Rectal smooth muscle tissue (tissue), 1 donor: ENCODE measurements around the gene MYO6.
"Not testable (repeated sequence)": the region's sequence is repeated elsewhere in the genome, so short reads cannot be mapped to it uniquely, and the experiment has no call there.

Source experiments
- H3K27ac ChIP-seq: one replicate; pipeline ENCODE4 v1.7.0; 2013; ENCODE audit warnings: low read depth, low read length, inconsistent platforms
- H3K27me3 ChIP-seq: one replicate; pipeline ENCODE4 v1.7.0; 2013; ENCODE audit warnings: low read length; ENCODE audit not compliant: control insufficient read depth, insufficient read depth
- H3K36me3 ChIP-seq: one replicate; pipeline ENCODE4 v1.7.0; 2013; ENCODE audit warnings: low read length; ENCODE audit not compliant: control insufficient read depth, insufficient read depth
- H3K4me1 ChIP-seq: one replicate; pipeline ENCODE4 v1.7.0; 2013; ENCODE audit warnings: low read length; ENCODE audit not compliant: control insufficient read depth, insufficient read depth
- H3K4me3 ChIP-seq: one replicate; pipeline ENCODE4 v1.7.0; 2013; ENCODE audit warnings: low read length
- H3K9ac ChIP-seq: one replicate; pipeline ENCODE4 v1.7.0; 2013; ENCODE audit warnings: low read length

The MYO6 gene

DNA sequence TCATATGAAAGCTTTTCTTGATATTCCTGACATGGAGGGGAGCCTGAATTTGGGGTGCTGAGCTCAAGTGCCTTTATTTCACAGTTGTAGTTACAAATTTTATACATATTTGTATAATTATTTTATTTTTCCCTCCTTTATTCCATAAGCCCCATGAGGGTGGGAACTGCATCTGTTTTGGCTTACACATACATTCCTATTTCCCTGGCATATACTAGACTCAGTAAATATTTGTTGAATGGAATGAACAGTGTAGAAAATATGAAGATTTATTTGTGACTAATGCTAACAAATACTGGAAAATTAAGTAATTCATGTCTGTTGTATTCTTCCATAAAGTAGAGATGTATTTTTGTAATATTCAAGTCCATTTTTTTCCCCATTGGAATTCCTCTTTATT lies 127.1 kb downstream of the MYO6 start:
- no peaks in the 10 kb centered on the region for H3K36me3 ChIP-seq
- no peaks in the 10 kb centered on the region for H3K4me1 ChIP-seq

GRCh38 chr6:75880305-75880704 lies 131.3 kb downstream of the MYO6 start:
- Histone ChIP-seq H3K9ac (no peak overlapping the region), H3K4me3 (no peak overlapping the region), H3K4me1 (no peaks in the 10 kb centered on the region), H3K27me3 (no peaks in the 10 kb centered on the region), H3K36me3 (no peaks in the 10 kb centered on the region), H3K27ac (no peak overlapping the region)

More for the DNA sequence above, 127.1 kb downstream of the MYO6 start:
- no peak overlapping the region for H3K9ac ChIP-seq
- no peaks in the 10 kb centered on the region for H3K27me3 ChIP-seq
- H3K4me3 ChIP-seq = no peak overlapping the region
- H3K27ac ChIP-seq = no peak overlapping the region

- H3K27ac ChIP-seq = no peak overlapping the region
These were observed 133.7 kb downstream of the MYO6 start for GRCh38 chr6:75882734-75883133.

DNA sequence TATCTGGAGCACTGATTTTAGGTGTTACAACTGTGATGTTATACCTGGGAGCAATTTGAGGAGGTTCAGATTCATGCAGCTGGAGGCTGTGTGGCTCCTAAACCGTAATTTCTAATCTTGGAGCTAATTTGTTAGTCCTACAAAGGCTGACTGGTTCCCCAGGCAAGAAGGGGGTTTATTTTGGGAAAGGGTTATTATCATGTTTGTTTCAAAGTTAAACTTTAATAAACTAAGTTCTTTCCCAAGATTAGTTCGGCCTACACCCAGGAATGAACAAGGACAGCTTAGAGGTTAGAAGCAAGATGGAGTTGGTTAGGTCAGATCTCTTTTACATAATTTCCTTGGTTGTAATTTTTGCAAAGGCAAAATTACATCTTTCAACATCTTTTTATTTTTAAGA lies 135.8 kb downstream of the MYO6 start:
- no peak overlapping the region for H3K4me3 ChIP-seq
- no peaks in the 10 kb centered on the region for H3K27me3 ChIP-seq
- H3K9ac ChIP-seq = no peak overlapping the region
- H3K27ac ChIP-seq = no peak overlapping the region
- H3K4me1 ChIP-seq = no peaks in the 10 kb centered on the region
- no peaks in the 10 kb centered on the region for H3K36me3 ChIP-seq

More at GRCh38 chr6:75882734-75883133, 133.7 kb downstream of the MYO6 start:
- Histone ChIP-seq H3K4me3 (no peak overlapping the region), H3K4me1 (no peaks in the 10 kb centered on the region), H3K9ac (no peak overlapping the region), H3K27me3 (no peaks in the 10 kb centered on the region), H3K36me3 (no peaks in the 10 kb centered on the region)

GRCh38 chr6:75892384-75892783 lies 143.3 kb downstream of the MYO6 start:
- Histone ChIP-seq H3K9ac (no peak overlapping the region), H3K4me3 (no peak overlapping the region), H3K36me3 (no peaks in the 10 kb centered on the region), H3K4me1 (no peaks in the 10 kb centered on the region), H3K27ac (no peak overlapping the region), H3K27me3 (no peaks in the 10 kb centered on the region)

DNA sequence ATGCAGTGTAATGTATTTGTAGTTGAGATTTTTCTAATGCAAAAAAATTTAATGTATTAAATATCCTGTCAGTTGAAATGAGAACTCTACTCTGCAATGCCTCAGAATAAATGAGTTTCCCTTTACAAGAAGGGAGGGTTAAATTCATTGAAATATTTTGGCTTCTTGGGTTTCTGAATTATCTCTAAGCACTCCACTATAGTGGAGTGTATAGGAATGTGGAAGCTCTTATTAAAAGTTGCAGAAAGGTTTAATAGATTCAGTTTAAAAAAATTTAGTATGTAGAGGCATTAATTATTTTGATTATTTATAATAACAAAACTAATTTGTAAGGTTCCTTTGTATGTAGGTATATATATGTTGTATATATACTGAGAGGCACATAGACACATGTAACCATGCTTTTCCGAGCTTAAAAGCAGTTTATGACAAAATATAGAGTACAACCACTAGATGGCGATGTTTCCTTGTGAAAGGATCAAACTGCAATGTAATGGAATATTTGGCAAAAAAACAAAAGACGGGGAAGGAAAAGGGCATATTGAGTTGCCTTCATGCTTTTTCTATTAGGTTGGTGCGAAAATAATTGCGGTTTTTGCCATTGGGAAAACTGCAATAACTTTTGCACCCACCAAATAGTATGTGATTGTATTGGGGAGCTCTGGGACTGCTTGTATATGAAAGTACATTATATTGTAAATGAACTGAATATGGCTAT lies 144.2 kb downstream of the MYO6 start:
- Histone ChIP-seq H3K4me1 (no peaks in the 10 kb centered on the region), H3K27ac (no peak overlapping the region), H3K27me3 (no peaks in the 10 kb centered on the region), H3K4me3 (no peak overlapping the region), H3K36me3 (no peaks in the 10 kb centered on the region), H3K9ac (no peak overlapping the region)

GRCh38 chr6:75893776-75894152 lies 144.7 kb downstream of the MYO6 start:
- Histone ChIP-seq H3K4me3 (no peak overlapping the region), H3K4me1 (no peaks in the 10 kb centered on the region), H3K27me3 (no peaks in the 10 kb centered on the region), H3K9ac (no peak overlapping the region), H3K27ac (no peak overlapping the region), H3K36me3 (no peaks in the 10 kb centered on the region)

DNA sequence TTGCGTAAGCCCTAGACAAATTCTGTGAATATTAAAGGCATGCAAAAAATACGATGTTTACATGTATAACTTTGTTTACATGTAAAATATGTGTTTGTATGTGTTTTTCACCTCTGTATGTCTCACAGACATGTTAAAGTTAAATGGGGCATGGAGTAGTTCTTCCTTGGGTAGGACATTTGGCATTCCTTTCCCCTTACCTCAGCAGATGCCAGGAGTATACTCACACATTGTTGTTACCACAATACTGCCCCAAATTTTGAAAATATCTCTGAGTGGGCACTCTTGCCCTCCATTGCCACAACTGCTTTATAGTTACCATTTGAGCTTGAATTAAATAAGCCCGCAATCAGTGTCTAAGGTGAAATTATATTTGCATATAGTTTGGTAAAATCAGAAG lies 147.5 kb downstream of the MYO6 start:
- Histone ChIP-seq H3K36me3 (no peaks in the 10 kb centered on the region), H3K27ac (no peak overlapping the region), H3K4me3 (no peak overlapping the region), H3K4me1 (no peaks in the 10 kb centered on the region), H3K27me3 (no peaks in the 10 kb centered on the region), H3K9ac (no peak overlapping the region)

- not testable (repeated sequence) for H3K27me3 ChIP-seq, H3K9ac ChIP-seq, H3K4me1 ChIP-seq, H3K27ac ChIP-seq, H3K4me3 ChIP-seq, H3K36me3 ChIP-seq
These were observed 151.2 kb downstream of the MYO6 start for GRCh38 chr6:75900216-75900615.

DNA sequence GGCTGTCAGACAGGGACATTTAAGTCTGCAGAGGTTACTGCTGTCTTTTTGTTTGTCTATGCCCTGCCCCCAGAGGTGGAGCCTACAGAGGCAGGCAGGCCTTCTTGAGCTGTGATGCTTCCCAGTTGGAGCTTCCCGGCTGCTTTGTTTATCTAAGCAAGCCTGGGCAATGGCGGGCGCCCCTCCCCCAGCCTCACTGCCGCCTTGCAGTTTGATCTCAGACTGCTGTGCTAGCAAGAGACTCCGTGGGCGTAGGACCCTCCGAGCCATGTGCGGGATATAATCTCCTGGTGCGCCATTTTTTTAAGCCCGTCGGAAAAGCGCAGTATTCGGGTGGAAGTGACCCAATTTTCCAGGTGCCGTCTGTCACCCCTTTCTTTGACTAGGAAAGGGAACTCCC lies 156.1 kb downstream of the MYO6 start:
- not testable (repeated sequence) for H3K9ac ChIP-seq, H3K27ac ChIP-seq, H3K36me3 ChIP-seq, H3K4me1 ChIP-seq, H3K27me3 ChIP-seq, H3K4me3 ChIP-seq

- H3K36me3 ChIP-seq = no peaks in the 10 kb centered on the region
- no peak overlapping the region for H3K9ac ChIP-seq
- H3K27me3 ChIP-seq = no peaks in the 10 kb centered on the region
- no peaks in the 10 kb centered on the region for H3K4me1 ChIP-seq
- no peak overlapping the region for H3K4me3 ChIP-seq
- H3K27ac ChIP-seq = no peak overlapping the region
These were observed 157.8 kb downstream of the MYO6 start for GRCh38 chr6:75906871-75907270.

- no peak overlapping the region for H3K4me3 ChIP-seq
- H3K4me1 ChIP-seq = no peaks in the 10 kb centered on the region
- H3K27me3 ChIP-seq = no peaks in the 10 kb centered on the region
- H3K9ac ChIP-seq = no peak overlapping the region
- no peaks in the 10 kb centered on the region for H3K36me3 ChIP-seq
- no peak overlapping the region for H3K27ac ChIP-seq
These were observed 158.4 kb downstream of the MYO6 start for GRCh38 chr6:75907444-75907843.

GRCh38 chr6:75913040-75913439 lies 164.0 kb downstream of the MYO6 start:
- Histone ChIP-seq H3K27ac (no peak overlapping the region), H3K9ac (no peak overlapping the region), H3K4me1 (no peaks in the 10 kb centered on the region), H3K27me3 (no peaks in the 10 kb centered on the region), H3K4me3 (no peak overlapping the region), H3K36me3 (no peaks in the 10 kb centered on the region)
